ENCODE data around the gene UBE2D1.
"Not testable (repeated sequence)": the region's sequence is repeated elsewhere in the genome, so short reads cannot be mapped to it uniquely, and the experiment has no call there.

The UBE2D1 gene

DNA sequence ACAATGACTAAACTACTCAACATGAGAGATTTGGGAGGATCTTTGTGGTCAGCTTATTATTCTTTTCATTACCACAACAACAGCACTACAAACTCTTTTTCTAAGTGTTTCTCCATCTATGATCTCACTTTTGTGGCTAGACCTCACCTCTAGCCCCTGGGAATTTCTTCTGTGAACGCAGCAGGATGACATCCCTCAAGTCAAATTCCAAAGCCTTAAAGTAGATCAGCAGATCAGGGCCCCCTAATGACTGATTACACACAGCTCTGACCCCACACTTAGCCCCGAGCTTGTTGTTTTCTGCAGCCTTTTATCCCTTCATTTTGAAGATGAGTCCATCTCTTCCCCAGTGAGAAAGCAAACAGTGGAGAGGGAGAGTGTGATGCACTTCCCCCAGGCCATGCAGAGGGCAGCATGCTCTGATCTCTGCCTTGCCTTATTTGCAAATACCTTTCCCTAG lies 77.7 kb downstream of the UBE2D1 start:
- TF ChIP-seq POLR2A (IDR thresholded peaks at IDR 0.05; ENCODE audit: low read depth, low read length) = no peak
- FAIRE-seq (peak; percentile 45), DNase-seq (ENCODE audit: insufficient read length, low spot score) (no peak)

DNA sequence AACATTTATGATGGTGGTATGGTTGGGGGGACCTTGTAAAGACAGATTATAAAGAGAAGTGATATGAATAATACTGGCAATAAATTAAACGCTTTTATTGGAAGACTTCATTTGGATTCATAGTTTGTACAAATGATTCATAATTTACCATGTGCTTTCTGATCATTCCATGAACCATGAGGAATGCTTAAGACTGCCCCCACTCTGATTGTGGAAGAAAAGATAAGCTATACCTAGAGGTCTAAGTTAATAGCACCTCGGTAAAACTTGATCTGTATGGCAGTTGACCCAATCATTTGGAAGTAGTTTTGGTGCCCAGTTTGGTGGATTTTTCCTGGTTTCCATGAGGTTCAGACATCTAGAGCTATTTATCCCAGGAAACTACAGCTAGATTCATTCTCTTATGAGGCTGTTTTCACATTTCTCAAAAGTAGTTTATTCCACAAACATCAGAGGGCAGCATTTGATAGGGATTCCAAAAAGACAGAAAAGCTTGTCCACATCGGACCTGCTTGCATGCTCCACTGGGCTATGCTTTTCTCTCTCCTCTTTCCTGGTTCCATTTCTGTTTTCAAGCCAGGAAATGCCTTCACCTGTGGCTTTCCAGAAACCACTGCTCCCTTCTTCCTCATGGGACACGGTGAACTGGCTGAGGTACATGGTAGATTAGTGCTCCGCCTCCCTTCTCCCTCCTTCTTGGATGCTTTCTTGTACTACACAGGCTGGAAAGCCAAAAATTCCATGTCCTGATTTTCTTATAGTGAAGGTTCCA lies 79.7 kb downstream of the UBE2D1 start:
- DNase-seq (ENCODE audit: insufficient read length, low spot score) = no peak
- peak; percentile 53 for FAIRE-seq
- no peak for TF ChIP-seq POLR2A (IDR thresholded peaks at IDR 0.05; ENCODE audit: low read depth, low read length)

DNA sequence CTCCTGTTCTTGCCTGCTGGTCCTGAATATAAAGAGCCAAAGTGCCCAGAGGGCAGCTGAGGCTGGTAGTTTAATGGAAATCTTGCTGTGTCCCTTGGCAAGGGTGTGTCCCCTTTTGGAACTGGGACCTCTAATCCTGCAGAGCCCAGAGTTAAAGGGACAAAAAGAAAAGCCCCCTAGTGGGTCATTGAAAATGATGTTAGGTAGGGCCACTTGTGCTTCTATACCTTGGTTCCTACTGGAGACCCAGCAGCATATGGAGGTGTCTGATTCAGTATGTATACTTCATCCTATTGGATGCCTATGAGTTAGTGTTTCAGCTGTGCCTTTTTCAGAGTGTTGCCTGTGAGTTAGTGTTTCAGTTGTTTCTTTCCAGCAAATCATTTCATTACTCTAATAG lies 81.0 kb downstream of the UBE2D1 start:
- DNase-seq (ENCODE audit: insufficient read length, low spot score) (no peak), FAIRE-seq (no peak)
- TF ChIP-seq POLR2A (IDR thresholded peaks at IDR 0.05; ENCODE audit: low read depth, low read length) = no peak

DNA sequence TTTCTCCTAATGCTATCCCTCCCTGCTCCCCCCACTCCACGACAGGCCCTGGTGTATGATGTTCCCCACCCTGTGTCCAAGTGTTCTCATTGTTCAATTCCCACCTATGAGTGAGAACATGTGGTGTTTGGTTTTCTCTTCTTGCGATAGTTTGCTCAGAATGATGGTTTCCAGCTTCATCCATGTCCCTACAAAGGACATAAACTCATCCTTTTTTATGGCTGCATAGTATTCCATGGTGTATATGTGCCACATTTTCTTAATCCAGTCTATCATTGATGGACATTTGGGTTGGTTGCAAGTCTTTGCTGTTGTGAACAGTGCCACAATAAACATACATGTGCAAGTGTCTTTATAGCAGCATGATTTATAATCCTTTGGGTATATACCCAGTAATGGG lies 83.1 kb downstream of the UBE2D1 start:
- FAIRE-seq; DNase-seq (ENCODE audit: insufficient read length, low spot score): not testable (repeated sequence)
